ENCODE results near the gene WDR59.
"Not testable (repeated sequence)": the region's sequence is repeated elsewhere in the genome, so short reads cannot be mapped to it uniquely, and the experiment has no call there.

The WDR59 gene

DNA sequence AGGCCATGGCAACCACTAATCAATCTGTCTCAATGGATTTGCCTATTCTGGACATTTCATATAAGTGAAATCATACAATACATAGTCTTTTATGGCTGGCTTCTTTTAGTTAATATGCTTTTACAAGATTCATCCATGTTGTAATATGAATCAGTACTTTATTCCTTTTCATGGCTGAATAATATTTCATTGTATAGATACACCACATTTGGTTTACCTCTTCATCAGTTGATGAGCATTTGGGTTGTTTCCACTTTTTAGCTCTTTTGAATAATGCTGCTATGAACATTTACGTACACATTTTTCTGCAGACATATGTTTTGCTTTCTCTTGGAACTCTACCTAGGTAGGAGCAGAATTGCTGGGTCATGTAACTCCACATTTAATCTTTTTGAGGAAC lies 11.1 kb upstream of the WDR59 start:
- ChIA-PET POLR2A (no interaction called here), CTCF (interaction anchor here (5.8 to 6.1 kb wide), 2 partner anchors 10 to 115 kb away, joined by 70 to 108 read pairs; partner anchors contain the start of gene WDR59)
- TF ChIP-seq CTCF (IDR thresholded peaks at IDR 0.05; ENCODE audit: control extremely low read depth, extremely low read depth, low read depth, missing control alignments) = no peak
- no peak for DNase-seq (ENCODE audit: extremely low spot score)

DNA sequence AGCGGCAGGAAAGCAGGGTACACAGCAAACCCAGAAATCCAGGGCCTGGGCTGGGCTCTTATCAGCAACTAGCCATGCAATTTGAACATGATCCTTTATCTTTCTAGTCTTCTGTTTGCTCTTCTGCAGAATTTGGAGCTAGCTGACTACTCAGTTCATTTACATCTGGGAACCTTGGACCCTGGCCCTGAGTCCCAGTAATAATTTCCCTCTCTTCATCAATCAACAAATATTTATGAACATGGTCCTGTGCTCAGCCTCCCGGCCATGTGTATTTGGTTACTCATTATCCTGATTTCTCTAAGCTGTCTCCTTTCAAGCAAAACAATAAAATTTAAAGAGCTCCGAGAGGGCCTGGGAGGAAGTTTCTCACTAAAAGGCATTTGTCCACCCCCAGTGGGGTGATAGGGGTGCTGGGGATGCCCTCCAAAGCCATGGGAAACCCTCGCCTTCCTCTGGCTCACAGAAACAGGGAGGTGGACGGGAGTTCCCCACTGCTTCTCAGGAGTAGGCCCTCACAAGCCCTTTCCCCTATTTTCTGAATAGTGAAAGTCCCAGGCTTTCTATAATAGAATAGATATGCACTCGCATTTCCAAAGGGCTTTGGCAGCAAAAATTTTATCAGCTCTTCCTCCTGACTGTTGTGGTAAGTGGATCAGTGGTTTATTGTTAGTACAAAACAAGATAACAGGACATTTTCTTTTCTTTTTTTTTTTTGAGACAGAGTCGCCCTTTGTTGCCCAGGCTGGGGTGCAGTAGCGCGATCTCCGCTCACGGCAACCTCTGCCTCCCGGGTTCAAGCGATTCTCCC lies 6.9 kb upstream of the WDR59 start:
- POLR2A ChIA-PET = no interaction called here
- CTCF ChIA-PET = interaction anchor here (2.7 kb wide), 1 partner anchor 119 kb away, joined by 14 read pairs; no protein-coding TSS in a partner anchor
- DNase-seq (ENCODE audit: extremely low spot score) = no peak
- TF ChIP-seq CTCF (IDR thresholded peaks at IDR 0.05; ENCODE audit: control extremely low read depth, extremely low read depth, low read depth, missing control alignments) = no peak

- no peak for TF ChIP-seq CTCF (IDR thresholded peaks at IDR 0.05; ENCODE audit: control extremely low read depth, extremely low read depth, low read depth, missing control alignments)
- ChIA-PET CTCF (interaction anchor here (2.7 kb wide), 1 partner anchor 120 kb away, joined by 14 read pairs; no protein-coding TSS in a partner anchor), POLR2A (no interaction called here)
- no peak for DNase-seq (ENCODE audit: extremely low spot score)
Observed at GRCh38 chr16:74991268-74991592, 6.3 kb upstream of the WDR59 start.

DNA sequence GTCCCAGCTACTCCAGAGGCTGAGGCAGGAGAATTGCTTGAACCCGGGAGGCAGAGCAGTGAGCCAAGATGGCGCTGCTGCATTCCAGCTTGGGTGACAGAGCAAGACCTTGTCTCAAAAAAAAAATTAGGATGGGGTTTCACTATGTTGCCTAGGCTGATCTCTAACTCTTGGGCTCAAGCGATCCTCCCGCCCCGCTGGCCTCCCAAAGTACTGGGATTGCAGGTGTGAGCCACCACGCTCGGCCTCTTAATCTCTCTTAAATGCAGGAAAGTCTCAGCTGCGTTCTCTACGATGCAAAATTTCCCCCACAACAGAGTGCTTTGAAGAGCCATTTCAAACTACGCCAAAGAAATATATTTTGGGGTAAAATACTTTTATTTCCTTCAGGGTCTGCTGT lies 5.9 kb upstream of the WDR59 start:
- ChIA-PET CTCF (interaction anchor here (2.7 kb wide), 1 partner anchor 120 kb away, joined by 14 read pairs; no protein-coding TSS in a partner anchor), POLR2A (no interaction called here)
- TF ChIP-seq CTCF (IDR thresholded peaks at IDR 0.05; ENCODE audit: control extremely low read depth, extremely low read depth, low read depth, missing control alignments) = no peak
- no peak for DNase-seq (ENCODE audit: extremely low spot score)

DNA sequence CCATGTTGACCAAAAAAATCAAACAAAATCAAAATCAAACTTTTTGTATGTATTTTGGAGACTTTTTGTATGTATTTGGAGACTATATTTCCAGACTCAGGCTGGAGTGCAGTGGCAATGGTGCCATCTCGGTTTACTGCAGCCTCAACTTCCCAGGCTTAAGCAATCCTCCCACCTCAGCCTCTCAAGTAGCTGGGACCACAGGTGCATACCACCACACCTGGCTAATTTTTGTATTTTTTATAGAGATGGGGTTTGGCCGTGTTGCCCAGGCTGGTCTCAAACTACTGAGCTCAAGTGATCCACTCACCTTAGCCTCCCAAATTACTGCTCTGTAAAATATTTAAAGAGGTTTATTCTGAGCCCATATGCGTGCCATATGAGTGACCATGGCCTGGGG lies 4.9 kb upstream of the WDR59 start:
- ChIA-PET POLR2A (interaction anchor here (0.6 kb wide), 1 partner anchor 177 kb away, joined by 3 read pairs; no protein-coding TSS in a partner anchor), CTCF (interaction anchor here (8.7 kb wide), 1 partner anchor 7 kb away, joined by 70 read pairs; the partner anchor contains the start of gene ZNRF1)
- not testable (repeated sequence) for DNase-seq (ENCODE audit: extremely low spot score)

DNA sequence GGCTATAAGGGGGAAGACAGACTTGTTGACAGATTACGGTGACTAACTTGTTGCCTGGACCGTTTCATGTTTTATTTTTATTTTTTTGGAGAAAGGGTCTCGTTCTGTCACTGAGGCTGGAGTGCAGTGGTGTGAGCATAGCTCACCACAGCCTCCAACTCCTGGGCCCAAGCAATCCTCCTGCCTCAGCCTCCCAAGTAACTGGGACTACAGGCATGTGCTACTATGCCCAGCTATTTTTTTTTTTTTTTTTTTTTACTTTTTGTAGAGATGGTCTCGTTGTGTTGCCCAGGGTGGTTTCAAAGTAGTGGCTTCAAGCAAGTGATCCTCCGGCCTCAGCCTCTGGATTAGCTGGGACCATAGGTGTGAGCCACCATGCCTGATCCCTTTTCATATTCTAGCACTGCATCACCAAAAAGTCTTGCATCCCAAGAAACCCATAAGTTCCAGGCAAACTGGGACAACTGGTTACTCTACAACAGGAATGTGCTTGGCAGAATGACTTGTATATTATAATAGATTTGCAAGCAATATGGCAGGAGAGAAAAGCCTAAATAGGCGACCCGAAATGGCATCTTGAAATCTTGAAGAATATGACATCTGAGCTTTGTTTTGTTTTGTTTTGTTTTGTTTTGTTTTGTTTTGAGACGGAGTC lies 2.2 kb upstream of the WDR59 start:
- ChIA-PET CTCF (interaction anchor here (3.3 to 8.7 kb wide), 2 partner anchors 10 to 123 kb away, joined by 14 to 70 read pairs; partner anchors contain the start of gene ZNRF1), POLR2A (no interaction called here)
- no peak for DNase-seq (ENCODE audit: extremely low spot score)
- TF ChIP-seq CTCF (IDR thresholded peaks at IDR 0.05; ENCODE audit: control extremely low read depth, extremely low read depth, low read depth, missing control alignments) = no peak

DNA sequence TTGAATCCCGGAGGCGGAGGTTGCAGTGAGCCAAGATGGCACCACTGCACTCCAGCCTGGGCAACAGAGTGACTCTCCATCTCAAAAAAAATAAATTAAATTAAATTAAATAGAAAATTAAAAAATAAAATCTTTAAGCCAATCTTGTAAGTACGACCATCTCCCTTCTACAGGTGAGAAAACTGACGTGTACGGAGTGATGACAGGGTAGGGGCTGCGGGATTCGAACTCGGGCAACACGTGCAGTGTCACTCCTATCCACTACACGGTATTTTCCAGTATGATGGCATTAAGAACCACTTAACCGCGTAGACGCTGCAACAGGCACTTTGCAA lies 762 bp downstream of the WDR59 start:
- no peak for TF ChIP-seq CTCF (IDR thresholded peaks at IDR 0.05; ENCODE audit: control extremely low read depth, extremely low read depth, low read depth, missing control alignments)
- ChIA-PET CTCF (interaction anchor here (8.7 kb wide), 1 partner anchor 13 kb away, joined by 70 read pairs; the partner anchor contains the start of gene ZNRF1), POLR2A (no interaction called here)
- DNase-seq (ENCODE audit: extremely low spot score) = no peak

Measured in GM10248 (cell line).